Retinal pigment epithelial cell (primary cell): ENCODE data around the gene NECTIN3.

Source experiments
- DNase-seq: peaks from one replicate; pipeline ENCODE4 v3.0.0-alpha.2; 2010; ENCODE audit warnings: low read depth
- H3K4me3 ChIP-seq: 2 replicates; pipeline ENCODE4 v1.5.1; 2011; ENCODE audit warnings: mild to moderate bottlenecking, low read length, control low read depth, moderate library complexity
- CTCF ChIP-seq: conservative IDR thresholded peaks from 2 replicates; pipeline ENCODE4 v1.5.1; 2011; ENCODE audit warnings: low read depth, low read length, control low read depth, inconsistent platforms

The NECTIN3 gene

GRCh38 chr3:111081008-111081545 is 9.5 kb downstream of the NECTIN3 start:
- DNase-seq: no peak
- TF ChIP-seq CTCF: no peak

DNA sequence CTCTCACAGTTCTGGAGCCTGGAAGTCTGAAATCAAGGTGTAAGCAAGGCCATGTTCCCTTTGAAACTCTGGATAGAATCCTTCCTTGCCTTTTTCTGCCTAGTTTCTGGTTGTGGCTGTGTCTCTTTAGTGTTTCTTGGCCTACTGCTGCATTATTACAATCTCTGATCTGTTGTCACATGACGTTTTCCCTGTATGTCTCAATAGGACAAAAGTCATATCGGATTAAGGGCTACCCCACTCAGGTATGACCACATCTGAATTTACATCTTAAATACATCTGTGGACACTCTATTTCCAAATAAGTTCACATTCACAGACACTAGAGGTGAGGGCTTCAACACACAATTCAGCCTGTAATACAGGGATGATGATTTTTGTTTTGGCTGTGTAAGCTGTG is 13.3 kb downstream of the NECTIN3 start:
- no peak for DNase-seq
- H3K4me3 ChIP-seq: no peak overlapping the region
- no peak for TF ChIP-seq CTCF

More at GRCh38 chr3:111081008-111081545, 9.5 kb downstream of the NECTIN3 start:
- H3K4me3 ChIP-seq: no peak overlapping the region

DNA sequence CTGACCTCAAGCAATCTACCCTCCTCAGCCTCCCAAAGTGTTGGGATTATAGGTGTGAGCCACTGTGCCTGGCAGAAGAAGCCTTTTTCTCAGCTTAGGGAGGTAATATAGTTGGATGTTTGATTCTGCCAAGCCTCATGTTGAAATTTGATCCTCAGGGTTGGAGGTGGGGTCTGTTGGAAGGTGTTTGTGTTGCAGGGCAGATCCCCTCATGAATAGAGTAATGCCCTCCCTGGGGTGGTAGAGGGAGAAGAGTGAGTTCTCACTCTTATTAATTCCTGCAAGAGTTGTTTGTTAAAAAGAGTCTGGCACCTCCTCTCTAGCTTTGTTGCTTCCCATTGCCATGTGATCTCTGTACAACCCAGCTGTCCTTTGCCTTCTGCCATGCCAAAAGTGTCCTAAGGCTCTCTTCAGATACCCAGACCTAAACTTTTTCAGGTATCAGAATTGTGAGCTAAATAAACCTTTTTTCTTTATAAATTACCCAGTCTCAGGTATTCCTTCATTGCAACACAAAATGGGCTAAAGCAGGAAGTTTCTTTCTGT is 16.4 kb downstream of the NECTIN3 start:
- no peak overlapping the region for H3K4me3 ChIP-seq
- DNase-seq: no peak
- no peak for TF ChIP-seq CTCF

DNA sequence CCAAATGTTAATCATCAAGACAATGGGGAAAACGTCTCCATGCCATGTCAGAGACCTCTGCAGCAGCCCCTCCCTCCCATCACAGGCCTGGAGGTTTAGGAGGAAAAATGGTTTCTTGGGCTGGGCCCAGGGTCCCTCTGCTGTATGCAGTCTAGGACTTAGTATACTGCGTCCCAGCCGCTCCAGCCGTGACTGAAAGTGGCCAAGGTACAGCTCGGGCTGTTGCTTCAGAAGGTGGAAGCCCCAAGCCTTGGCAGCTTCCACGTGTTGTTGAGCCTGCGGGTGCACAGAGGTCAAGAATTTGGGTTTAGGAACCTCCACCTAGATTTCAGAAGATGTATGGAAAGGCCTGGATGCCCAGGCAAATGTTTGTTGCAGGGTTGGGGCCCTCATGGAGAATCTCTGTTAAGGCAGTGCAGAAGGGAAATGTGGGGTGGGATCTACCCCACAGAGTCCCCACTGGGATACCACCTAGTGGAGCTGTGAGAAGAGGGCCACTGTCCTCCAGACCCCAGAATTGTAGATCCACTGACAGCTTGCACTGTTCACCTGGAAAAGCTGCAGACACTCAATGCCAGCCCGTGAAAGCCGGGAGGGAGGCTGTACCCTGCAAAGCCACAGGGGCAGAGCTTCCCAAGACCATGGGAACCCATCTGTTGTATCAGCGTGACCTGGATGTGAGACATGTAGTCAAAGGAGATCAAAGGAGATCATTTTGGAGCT is 25.0 kb downstream of the NECTIN3 start:
- no peak for DNase-seq
- no peak overlapping the region for H3K4me3 ChIP-seq
- no peak for TF ChIP-seq CTCF

DNA sequence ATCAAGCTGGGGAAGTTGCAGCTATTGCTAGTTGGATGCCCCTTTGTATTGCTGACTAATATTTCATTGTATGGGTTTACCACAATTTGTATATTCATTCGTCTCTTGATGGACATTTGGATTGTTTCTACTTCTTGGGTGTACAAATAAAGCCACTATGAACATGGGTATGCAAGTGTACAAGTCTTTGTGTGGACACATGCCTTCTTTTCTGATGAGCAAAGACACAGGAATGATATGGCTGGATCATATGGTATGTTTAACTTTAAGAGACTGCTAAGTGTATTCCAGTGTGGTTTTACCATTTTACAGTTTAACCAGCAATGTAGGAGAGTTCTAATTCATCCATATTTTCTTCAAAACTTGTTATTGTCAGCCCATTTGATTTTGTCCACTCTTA is 32.2 kb downstream of the NECTIN3 start:
- DNase-seq: no peak
- TF ChIP-seq CTCF: no peak
- H3K4me3 ChIP-seq: no peak overlapping the region

- TF ChIP-seq CTCF: no peak
Observed at GRCh38 chr3:111106993-111107661, 35.5 kb downstream of the NECTIN3 start.

DNA sequence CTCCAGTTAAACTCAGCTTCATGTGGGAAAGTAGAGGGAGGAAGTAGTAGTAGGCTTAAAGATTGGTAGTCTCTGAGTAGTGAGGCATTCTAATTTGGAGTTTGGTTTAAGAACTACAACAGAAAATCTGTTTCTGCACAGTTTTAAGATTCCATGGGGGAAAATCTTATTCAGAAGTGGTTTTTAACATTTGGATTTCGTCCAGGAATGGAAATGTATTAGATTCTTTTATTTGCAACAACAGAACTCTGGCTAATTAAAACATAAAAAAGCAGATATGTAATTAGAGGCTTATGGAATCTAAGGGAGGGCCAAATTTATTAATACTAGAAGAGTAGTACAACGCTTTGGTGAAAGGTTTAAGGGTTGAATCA is 36.0 kb downstream of the NECTIN3 start:
- no peak for TF ChIP-seq CTCF

More at GRCh38 chr3:111106993-111107661, 35.5 kb downstream of the NECTIN3 start:
- no peak overlapping the region for H3K4me3 ChIP-seq
- DNase-seq: no peak

More for the DNA sequence above, 36.0 kb downstream of the NECTIN3 start:
- peak; percentile 3 for DNase-seq
- H3K4me3 ChIP-seq: no peak overlapping the region
